Measurements from ENCODE around the gene CHST13. TPM values are rescaled to one million over a fixed set of nuclear protein-coding genes. Genes with fewer than 3 reads are reported as not detected.

CHST13 gene
- total RNA-seq, 1 experiment from 2014 or later: not detected

DNA sequence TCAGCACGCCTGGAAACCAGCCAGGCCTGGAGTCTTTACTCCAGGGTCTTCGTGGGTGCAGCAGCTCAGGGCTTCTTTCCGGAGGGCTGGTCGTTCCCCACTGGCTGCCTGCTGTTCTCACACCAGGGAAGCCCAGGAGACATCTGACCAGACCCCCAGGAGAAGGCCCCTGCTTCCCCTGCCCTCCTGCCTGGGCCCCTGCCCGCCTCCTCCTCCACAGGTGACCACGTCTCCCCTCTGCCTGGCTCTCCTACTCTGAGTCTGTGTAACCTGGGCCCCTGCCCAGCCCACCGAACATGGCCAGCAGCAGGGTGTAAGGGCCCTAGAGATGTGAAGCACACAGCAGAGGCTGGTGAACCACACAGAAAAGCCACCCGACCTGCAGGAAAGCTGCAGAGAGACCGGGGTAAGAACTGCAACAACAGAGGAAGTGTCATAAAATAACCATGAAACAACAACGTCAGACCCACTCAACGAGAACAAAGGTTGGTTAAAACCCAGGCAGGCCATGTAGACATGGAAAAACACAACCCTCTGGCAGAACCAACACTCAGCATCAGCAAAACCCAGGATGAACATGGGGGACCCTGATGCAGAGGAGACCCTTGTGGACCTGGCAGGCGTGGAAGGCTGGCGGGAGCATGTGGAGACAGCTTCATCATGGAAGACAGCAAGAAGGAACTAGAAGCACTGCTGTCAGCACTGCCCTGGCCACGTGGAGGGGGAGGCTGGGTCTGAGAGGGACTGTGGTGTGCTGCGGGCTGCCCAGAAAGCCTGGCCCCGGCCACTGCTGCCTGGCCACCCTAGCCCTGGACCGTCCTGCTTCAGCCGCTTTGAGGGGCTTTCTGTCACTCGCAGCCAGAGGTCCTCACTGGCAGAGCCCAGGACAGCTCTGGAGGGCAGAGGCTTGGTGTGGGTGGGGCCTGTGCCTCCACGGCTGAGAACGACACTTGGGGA lies 26.8 kb upstream of the CHST13 start:
- no TSS peak for BruUV-seq (replicated peaks)
- ChIA-PET CTCF (no interaction called here), POLR2A (ENCODE audit: low non-redundant PET) (no interaction called here)
- no peak overlapping the region for H3K4me3 ChIP-seq (ENCODE audit: low read depth, low read length, poor library complexity, severe bottlenecking)
- intact Hi-C loops (cut with micrococcal nuclease; ENCODE audit: unreplicated experiment): no loop called here
- no peaks in the 10 kb centered on the region for H3K9me3 ChIP-seq (ENCODE audit: low read depth, low read length, poor library complexity, severe bottlenecking)
- no peaks in the 10 kb centered on the region for H3K4me1 ChIP-seq (ENCODE audit: insufficient read depth, low read length, poor library complexity, severe bottlenecking)
- no peak for TF ChIP-seq EZH2 (IDR thresholded peaks at IDR 0.05; ENCODE audit: borderline replicate concordance, low read depth, low read length, poor library complexity, severe bottlenecking)
- DNase-seq (ENCODE audit: low spot score): no peak
- no peak overlapping the region for H3K27ac ChIP-seq (ENCODE audit: low read depth, low read length, poor library complexity, severe bottlenecking)
- no peaks in the 10 kb centered on the region for H3K36me3 ChIP-seq (ENCODE audit: insufficient read depth, low read length, poor library complexity, severe bottlenecking)
- H3K27me3 ChIP-seq (replicated peaks; ENCODE audit: insufficient read depth, low read depth, low read length, poor library complexity): no peaks in the 10 kb centered on the region

DNA sequence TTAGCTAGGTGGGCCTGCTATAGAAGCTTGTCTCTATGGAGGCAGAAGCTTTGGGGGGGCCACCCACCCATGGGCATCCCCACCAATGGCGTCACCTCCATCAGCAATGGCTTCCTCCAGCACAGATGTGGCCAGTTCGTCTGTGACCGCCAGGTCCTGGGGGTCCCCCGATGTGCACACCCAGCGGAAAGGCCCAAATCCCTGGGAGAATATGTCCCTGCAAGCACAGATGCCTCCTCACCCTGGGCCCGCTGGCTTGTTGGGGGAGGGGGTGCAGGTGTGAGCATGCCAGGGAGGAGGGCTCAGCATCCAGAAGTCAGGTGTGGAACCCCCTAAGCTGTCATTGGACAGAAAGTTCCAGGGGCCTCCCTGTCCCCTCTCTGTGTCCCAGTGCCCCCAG lies 26.0 kb upstream of the CHST13 start:
- no peak overlapping the region for H3K27ac ChIP-seq (ENCODE audit: low read depth, low read length, poor library complexity, severe bottlenecking)
- no TSS peak for BruUV-seq (replicated peaks)
- TF ChIP-seq, protein P1, sequence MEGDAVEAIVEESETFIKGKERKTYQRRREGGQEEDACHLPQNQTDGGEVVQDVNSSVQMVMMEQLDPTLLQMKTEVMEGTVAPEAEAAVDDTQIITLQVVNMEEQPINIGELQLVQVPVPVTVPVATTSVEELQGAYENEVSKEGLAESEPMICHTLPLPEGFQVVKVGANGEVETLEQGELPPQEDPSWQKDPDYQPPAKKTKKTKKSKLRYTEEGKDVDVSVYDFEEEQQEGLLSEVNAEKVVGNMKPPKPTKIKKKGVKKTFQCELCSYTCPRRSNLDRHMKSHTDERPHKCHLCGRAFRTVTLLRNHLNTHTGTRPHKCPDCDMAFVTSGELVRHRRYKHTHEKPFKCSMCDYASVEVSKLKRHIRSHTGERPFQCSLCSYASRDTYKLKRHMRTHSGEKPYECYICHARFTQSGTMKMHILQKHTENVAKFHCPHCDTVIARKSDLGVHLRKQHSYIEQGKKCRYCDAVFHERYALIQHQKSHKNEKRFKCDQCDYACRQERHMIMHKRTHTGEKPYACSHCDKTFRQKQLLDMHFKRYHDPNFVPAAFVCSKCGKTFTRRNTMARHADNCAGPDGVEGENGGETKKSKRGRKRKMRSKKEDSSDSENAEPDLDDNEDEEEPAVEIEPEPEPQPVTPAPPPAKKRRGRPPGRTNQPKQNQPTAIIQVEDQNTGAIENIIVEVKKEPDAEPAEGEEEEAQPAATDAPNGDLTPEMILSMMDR (conservative IDR thresholded peaks at IDR 0.05; ENCODE audit: low read depth, low read length): no peak
- TF ChIP-seq EZH2 (IDR thresholded peaks at IDR 0.05; ENCODE audit: borderline replicate concordance, low read depth, low read length, poor library complexity, severe bottlenecking): no peak
- H3K27me3 ChIP-seq (replicated peaks; ENCODE audit: insufficient read depth, low read depth, low read length, poor library complexity): no peaks in the 10 kb centered on the region
- intact Hi-C loops (cut with micrococcal nuclease; ENCODE audit: unreplicated experiment): no loop called here
- H3K36me3 ChIP-seq (ENCODE audit: insufficient read depth, low read length, poor library complexity, severe bottlenecking): no peaks in the 10 kb centered on the region
- no peak overlapping the region for H3K4me3 ChIP-seq (ENCODE audit: low read depth, low read length, poor library complexity, severe bottlenecking)
- ChIA-PET CTCF (no interaction called here), POLR2A (ENCODE audit: low non-redundant PET) (no interaction called here)
- DNase-seq (ENCODE audit: low spot score): no peak
- no peaks in the 10 kb centered on the region for H3K4me1 ChIP-seq (ENCODE audit: insufficient read depth, low read length, poor library complexity, severe bottlenecking)
- H3K9me3 ChIP-seq (ENCODE audit: low read depth, low read length, poor library complexity, severe bottlenecking): no peaks in the 10 kb centered on the region

DNA sequence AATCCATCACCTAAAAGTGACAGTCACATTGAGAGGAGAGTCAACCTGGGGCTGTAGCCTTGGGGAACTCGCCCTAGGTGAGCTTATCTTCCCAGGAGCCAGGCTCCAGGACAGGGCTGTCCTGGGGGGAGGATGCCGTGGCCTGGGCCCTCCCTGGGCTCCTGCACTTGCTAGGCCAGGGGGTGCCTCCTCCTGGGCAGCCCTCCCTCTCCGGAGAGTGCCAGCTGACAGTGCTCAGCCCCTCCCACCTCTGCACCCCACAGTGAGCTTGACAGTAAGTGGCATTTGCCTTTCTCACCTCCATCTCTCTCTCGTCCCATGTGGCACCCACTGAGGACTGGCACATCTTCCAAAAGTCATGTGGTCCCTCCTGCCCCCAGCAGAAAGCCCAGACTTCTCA lies 25.5 kb upstream of the CHST13 start:
- Histone ChIP-seq H3K9me3 (ENCODE audit: low read depth, low read length, poor library complexity, severe bottlenecking) (no peaks in the 10 kb centered on the region), H3K36me3 (ENCODE audit: insufficient read depth, low read length, poor library complexity, severe bottlenecking) (no peaks in the 10 kb centered on the region), H3K27ac (ENCODE audit: low read depth, low read length, poor library complexity, severe bottlenecking) (no peak overlapping the region), H3K4me3 (ENCODE audit: low read depth, low read length, poor library complexity, severe bottlenecking) (no peak overlapping the region), H3K4me1 (ENCODE audit: insufficient read depth, low read length, poor library complexity, severe bottlenecking) (no peaks in the 10 kb centered on the region), H3K27me3 (replicated peaks; ENCODE audit: insufficient read depth, low read depth, low read length, poor library complexity) (no peaks in the 10 kb centered on the region)
- no TSS peak for BruUV-seq (replicated peaks)
- intact Hi-C loops (cut with micrococcal nuclease; ENCODE audit: unreplicated experiment): no loop called here
- POLR2A ChIA-PET (ENCODE audit: low non-redundant PET): no interaction called here
- DNase-seq (ENCODE audit: low spot score): no peak
- TF ChIP-seq, protein P1 (conservative IDR thresholded peaks at IDR 0.05; ENCODE audit: low read depth, low read length): no peak
- no peak for TF ChIP-seq EZH2 (IDR thresholded peaks at IDR 0.05; ENCODE audit: borderline replicate concordance, low read depth, low read length, poor library complexity, severe bottlenecking)
- CTCF ChIA-PET: no interaction called here

Data from A673 (cell line).